IMR-90 (cell line): ENCODE results near the gene ABTB2. TPM values are rescaled to one million over a fixed set of nuclear protein-coding genes. Genes with fewer than 3 reads are reported as not detected.

ENCODE experiments used
- ATAC-seq: fragments of 200-7000 bp; cut with Tn5 transposase; 2 replicates; pipeline ENCODE4 v1.9.1; 2020; ENCODE audit warnings: low read depth, mild to moderate bottlenecking, moderate library complexity
- BruUV-seq: library from RNA; stranded (reverse); fragments of 400-500 nt; replicated peaks from 2 replicates; lab custom pipeline; 2021; lab: Mats Ljungman, UMichigan
- CTCF ChIA-PET: fragments of 300-600 bp; formaldehyde crosslinking; extraction: SDS; loops from one replicate; lab custom pipeline; 2021; ENCODE audit warnings: antibody characterized with exemption; lab: Yijun Ruan, JAX
- POLR2A ChIA-PET: fragments of 300-600 bp; sonication (Branson Sonifier 250); formaldehyde crosslinking; loops from one replicate; lab custom pipeline; 2022; ENCODE audit warnings: antibody characterized with exemption; ENCODE audit not compliant: unreplicated experiment; lab: Charles Lee
- DNase-seq: peaks from one replicate; pipeline ENCODE4 v3.0.0; 2013
- H2AFZ ChIP-seq: replicated peaks from 2 replicates; pipeline ENCODE3; 2013; ENCODE audit warnings: low read length, mild to moderate bottlenecking; ENCODE audit not compliant: poor library complexity
- H2AK5ac ChIP-seq: 2 replicates; pipeline ENCODE4 v1.6.1; 2013; ENCODE audit warnings: low read depth, low read length, inconsistent platforms
- H2AK9ac ChIP-seq: replicated peaks from 2 replicates; pipeline ENCODE3; 2013; ENCODE audit warnings: mild to moderate bottlenecking, low read depth, low read length, moderate library complexity; ENCODE audit not compliant: poor library complexity
- H2BK120ac ChIP-seq: 2 replicates; pipeline ENCODE4 v1.6.1; 2013; ENCODE audit warnings: low read depth, low read length, inconsistent platforms
- H2BK15ac ChIP-seq: 3 replicates; pipeline ENCODE4 v1.6.1; 2013; ENCODE audit warnings: low read depth, low read length, inconsistent platforms
- H2BK20ac ChIP-seq: 2 replicates; pipeline ENCODE4 v1.6.1; 2013; ENCODE audit warnings: low read depth, mild to moderate bottlenecking, inconsistent platforms, low read length, moderate library complexity
- H2BK5ac ChIP-seq: 2 replicates; pipeline ENCODE4 v1.6.1; 2013; ENCODE audit warnings: mild to moderate bottlenecking, low read depth, low read length, inconsistent platforms; ENCODE audit not compliant: poor library complexity, severe bottlenecking
- H3K14ac ChIP-seq: replicated peaks from 2 replicates; pipeline ENCODE4 v1.6.1; 2013; ENCODE audit warnings: low read depth, low read length, inconsistent platforms
- H3K18ac ChIP-seq: 2 replicates; pipeline ENCODE4 v1.6.1; 2013; ENCODE audit warnings: low read depth, low read length, control low read depth
- H3K23ac ChIP-seq: 2 replicates; pipeline ENCODE4 v1.6.1; 2013; ENCODE audit warnings: low read depth, low read length, inconsistent platforms
- H3K27ac ChIP-seq: 2 replicates; pipeline ENCODE4 v1.5.1; 2013; ENCODE audit warnings: mild to moderate bottlenecking, control low read depth, low read length; ENCODE audit not compliant: insufficient read depth
- H3K27me3 ChIP-seq: 2 replicates; pipeline ENCODE4 v1.6.1; 2013; ENCODE audit warnings: low read length; ENCODE audit not compliant: control insufficient read depth, insufficient read depth
- H3K36me3 ChIP-seq: 2 replicates; pipeline ENCODE4 v1.6.1; 2013; ENCODE audit warnings: low read length, mixed read lengths; ENCODE audit not compliant: control insufficient read depth, insufficient read depth
- H3K4ac ChIP-seq: 2 replicates; pipeline ENCODE4 v1.6.1; 2013; ENCODE audit warnings: low read depth, low read length, inconsistent platforms
- H3K4me1 ChIP-seq: 2 replicates; pipeline ENCODE4 v1.6.1; 2013; ENCODE audit warnings: low read length, mixed read lengths; ENCODE audit not compliant: control insufficient read depth, insufficient read depth
- H3K4me2 ChIP-seq: 2 replicates; pipeline ENCODE4 v1.6.1; 2013; ENCODE audit warnings: low read depth, mild to moderate bottlenecking, control low read depth, low read length, moderate library complexity
- H3K4me3 ChIP-seq: 2 replicates; pipeline ENCODE4 v1.5.1; 2013; ENCODE audit warnings: low read depth, mild to moderate bottlenecking, control low read depth, low read length, moderate library complexity; ENCODE audit not compliant: insufficient read depth
- H3K56ac ChIP-seq: 2 replicates; pipeline ENCODE4 v1.6.1; 2013; ENCODE audit warnings: low read length, inconsistent platforms; ENCODE audit not compliant: insufficient read depth; ENCODE audit errors: extremely low read depth
- H3K79me1 ChIP-seq, 2 experiments: 2 replicates each; pipeline ENCODE4 v1.6.1; 2013; ENCODE audit warnings: low read length in 2 of 2, inconsistent platforms in 1 of 2, low read depth in 1 of 2
- H3K9ac ChIP-seq: 2 replicates; pipeline ENCODE4 v1.6.1; 2013; ENCODE audit warnings: low read depth, low read length, control low read depth
- H3K9me1 ChIP-seq: 2 replicates; pipeline ENCODE4 v1.6.1; 2013; ENCODE audit warnings: low read length, inconsistent platforms; ENCODE audit not compliant: insufficient read depth
- H3K9me3 ChIP-seq: 2 replicates; pipeline ENCODE4 v1.6.1; 2013; ENCODE audit warnings: low read length; ENCODE audit not compliant: control insufficient read depth, insufficient read depth
- H4K20me1 ChIP-seq: 2 replicates; pipeline ENCODE4 v1.6.1; 2013; ENCODE audit warnings: low read length, inconsistent platforms; ENCODE audit not compliant: insufficient read depth
- H4K5ac ChIP-seq: 2 replicates; pipeline ENCODE4 v1.6.1; 2013; ENCODE audit warnings: mild to moderate bottlenecking, low read depth, low read length, control low read depth
- H4K8ac ChIP-seq, 2 experiments: 2 replicates each; pipeline ENCODE4 v1.6.1; 2013; ENCODE audit warnings: low read depth in 2 of 2, low read length in 2 of 2, control low read depth in 1 of 2, inconsistent platforms in 1 of 2
- H4K91ac ChIP-seq: 2 replicates; pipeline ENCODE4 v1.6.1; 2013; ENCODE audit warnings: low read depth, low read length, inconsistent platforms; ENCODE audit not compliant: insufficient read depth
- CEBPB ChIP-seq: IDR thresholded peaks from 2 replicates; pipeline ENCODE4 v1.6.1; 2012; ENCODE audit warnings: low read depth, low read length, improper control_type of control experiment
- CHD1 ChIP-seq: IDR thresholded peaks from 2 replicates; pipeline ENCODE4 v1.6.1; 2012; ENCODE audit warnings: low read depth, low read length, improper control_type of control experiment
- CTCF ChIP-seq: conservative IDR thresholded peaks from 2 replicates; pipeline ENCODE4 v1.5.1; 2012; ENCODE audit warnings: mild to moderate bottlenecking, low read depth, low read length, improper control_type of control experiment
- FOS ChIP-seq: fragments of 150-350 bp; IDR thresholded peaks from 2 replicates; pipeline ENCODE4 v1.6.1; 2016; ENCODE audit warnings: low read depth, low read length
- MXI1 ChIP-seq: IDR thresholded peaks from 2 replicates; pipeline ENCODE4 v1.6.1; 2012; ENCODE audit warnings: low read depth, mild to moderate bottlenecking, low read length, moderate library complexity, borderline replicate concordance
- NFE2L2 ChIP-seq: fragments of 150-350 bp; IDR thresholded peaks from 2 replicates; pipeline ENCODE4 v1.6.1; 2016; ENCODE audit warnings: low read depth, mild to moderate bottlenecking, low read length
- RFX5 ChIP-seq: IDR thresholded peaks from 2 replicates; pipeline ENCODE4 v1.8.0; 2012; ENCODE audit warnings: low read depth, mild to moderate bottlenecking, low read length, moderate library complexity
- WGBS, 2 experiments: methylation state at CpG; one replicate each; pipeline versions ENCODE4 v1.1.5 to v1.1.7; 2013; ENCODE audit warnings: missing lambda C conversion rate in 2 of 2; ENCODE audit not compliant: insufficient read length in 1 of 2; ENCODE audit errors: extremely low coverage in 2 of 2; 5-methylcytosine and 5-hydroxymethylcytosine counted together
- dilution Hi-C: fragments of 300-500 bp; cut with HindIII; formaldehyde crosslinking; loops from one replicate; pipeline ENCODE4 v1.14.3; 2018; ENCODE audit warnings: low sequenced_read_pairs; ENCODE audit not compliant: unreplicated experiment
- in situ Hi-C: fragments of 300-500 bp; cut with MboI; formaldehyde crosslinking; loops from 3 replicates; pipeline ENCODE4 v1.14.3; 2019; ENCODE audit warnings: low sequenced_read_pairs, inconsistent platforms, mixed read lengths
- intact Hi-C: fragments of 100-400 bp; cut with micrococcal nuclease; formaldehyde crosslinking; loops from 2 replicates; pipeline ENCODE4 v1.10.0; 2022
- polyA plus RNA-seq, 3 experiments: library from polyadenylated mRNA; depleted of rRNA; stranded (reverse); fragments of >200 nt; gene quantifications; 2 replicates each; pipeline ENCODE4 v1.2.3, GENCODE V29; 2012; ENCODE audit warnings: low replicate concordance in 1 of 3
- total RNA-seq: library from RNA; depleted of rRNA; stranded (reverse); fragments of >200 nt; gene quantifications from 2 replicates; pipeline ENCODE4 v1.2.3, GENCODE V29; 2012

Gene ABTB2
- total and polyA plus RNA-seq, 2 of the 4 experiments (the other 2 are of a cell fraction), result 0.18 to 2.0 TPM

GRCh38 chr11:34267417-34267816, 90.4 kb downstream of the ABTB2 start:
- H2BK15ac ChIP-seq, result peak overlapping the region; percentile 12; the same call in 1 of the 3 replicates
- H2AK5ac ChIP-seq, result peak overlapping the region; percentile 52; the same call in 1 of the 2 replicates
- in situ Hi-C loops (no loop called here), dilution Hi-C loops (loop anchor here (10.0 kb wide), 1 partner anchor 87 kb away; the partner anchor contains the start of gene ABTB2), intact Hi-C loops (loop anchor here (2.0 kb wide), 1 partner anchor 91 kb away; the partner anchor contains the start of gene ABTB2)
- peak overlapping the region; percentile 27; the same call in 1 of the 2 replicates for H3K4ac ChIP-seq
- peaks cover 16% of the 10 kb centered on the region for H3K9me1 ChIP-seq
- peaks cover 11% of the 10 kb centered on the region; the same call in 1 of the 2 replicates for H3K4me1 ChIP-seq
- H3K23ac ChIP-seq, result peak overlapping the region; percentile 26; the same call in 1 of the 2 replicates
- no peak overlapping the region for H3K9ac ChIP-seq
- H4K20me1 ChIP-seq, result peaks cover 11% of the 10 kb centered on the region
- ATAC-seq, result no peak
- no peak overlapping the region for H2BK120ac ChIP-seq
- no peak overlapping the region; the same call in 1 of the 2 replicates for H3K18ac ChIP-seq
- H3K4me3 ChIP-seq, result no peak overlapping the region
- peaks cover 18% of the 10 kb centered on the region for H3K27me3 ChIP-seq
- no CpG with 5 or more reads among the region's 3 CpGs for WGBS, 2 experiments
- no peak overlapping the region for H4K5ac ChIP-seq
- ChIA-PET POLR2A (no interaction called here), CTCF (interaction anchor here (0.6 kb wide), 1 partner anchor 20 kb away, joined by 3 read pairs; no protein-coding TSS in a partner anchor)
- H3K36me3 ChIP-seq, result no peaks in the 10 kb centered on the region
- H2AFZ ChIP-seq, result peak overlapping the region; percentile 23
- H2BK20ac ChIP-seq, result 0 out of 2 replicates have a peak overlapping the region, but pooled peaks have one; percentile 28
- H3K27ac ChIP-seq, result peak overlapping the region; percentile 44; the same call in 1 of the 2 replicates
- H4K8ac ChIP-seq, result no peak overlapping the region
- H3K79me1 ChIP-seq, result peaks cover 0 to 3% of the 10 kb centered on the region in 2 experiments; a peak in 1 of 4 replicates
- no peaks in the 10 kb centered on the region for H3K9me3 ChIP-seq
- no peak overlapping the region for H2BK5ac ChIP-seq
- H2AK9ac ChIP-seq, result no peak overlapping the region
- DNase-seq, result no peak
- TF ChIP-seq NFE2L2 (no peak), FOS (no peak), RFX5 (no peak), CEBPB (no peak), MXI1 (no peak), CHD1 (no peak), CTCF (no peak)
- H3K4me2 ChIP-seq, result no peak overlapping the region; the same call in 1 of the 2 replicates
- H3K56ac ChIP-seq, result no peak overlapping the region
- BruUV-seq, result no TSS peak
- peak overlapping the region; percentile 13; the same call in 1 of the 2 replicates for H4K91ac ChIP-seq
- no peak overlapping the region for H3K14ac ChIP-seq
